ENCODE data around the gene CNN3. TPM values are rescaled to one million over a fixed set of nuclear protein-coding genes. Genes with fewer than 3 reads are reported as not detected.

Gene CNN3
- total RNA-seq, 1 experiment from 2014 or later: 183 TPM

- Mint-ChIP-seq H3K4me1 (peaks cover 44% of the 10 kb centered on the region), H3K27me3 (ENCODE audit: low read depth) (no peaks in the 10 kb centered on the region), H3K36me3 (peaks cover 7% of the 10 kb centered on the region; the same call in 1 of the 2 replicates), H3K4me3 (no peak overlapping the region), H3K9me3 (no peaks in the 10 kb centered on the region), H3K27ac (peak overlapping the region; percentile 13)
- ChIA-PET CTCF (no interaction called here), POLR2A (interaction anchor here (2.2 kb wide), 1 partner anchor 8 kb away, joined by 8 read pairs; the partner anchor contains the start of gene CNN3)
- TF ChIP-seq MYBL2 (CRISPR knock-in tag; IDR thresholded peaks at IDR 0.05) (no peak), ATF2 (CRISPR knock-in tag; IDR thresholded peaks at IDR 0.05; ENCODE audit: borderline replicate concordance, low read depth) (no peak), AFF4 (CRISPR knock-in tag; IDR thresholded peaks at IDR 0.05; ENCODE audit: borderline replicate concordance) (no peak), RELA (CRISPR knock-in tag; IDR thresholded peaks at IDR 0.05; ENCODE audit: borderline replicate concordance) (no peak), ZBTB43 (CRISPR knock-in tag; IDR thresholded peaks at IDR 0.05) (no peak), ZNF423 (CRISPR knock-in tag; IDR thresholded peaks at IDR 0.05) (no peak), ATF1 (CRISPR knock-in tag; IDR thresholded peaks at IDR 0.05) (no peak), JAZF1 (CRISPR knock-in tag; IDR thresholded peaks at IDR 0.05) (no peak), NR2C2 (CRISPR knock-in tag; IDR thresholded peaks at IDR 0.05) (no peak), USF1 (CRISPR knock-in tag; IDR thresholded peaks at IDR 0.05) (no peak), E2F4 (CRISPR knock-in tag; IDR thresholded peaks at IDR 0.05; ENCODE audit: borderline replicate concordance, low read depth) (no peak), E2F5 (CRISPR knock-in tag; IDR thresholded peaks at IDR 0.05) (no peak), ZNF671 (CRISPR knock-in tag; IDR thresholded peaks at IDR 0.05) (no peak), AR (CRISPR knock-in tag; IDR thresholded peaks at IDR 0.05) (no peak), JUN (CRISPR knock-in tag; IDR thresholded peaks at IDR 0.05) (no peak), ZMAT4 (CRISPR knock-in tag; IDR thresholded peaks at IDR 0.05) (no peak), ETV6 (CRISPR knock-in tag; IDR thresholded peaks at IDR 0.05) (no peak)
- DNase-seq (ENCODE audit: low spot score): no peak
- no peak for ATAC-seq
Observed at GRCh38 chr1:94935034-94935433, 8.1 kb upstream of the CNN3 start.
